Parathyroid adenoma (tissue), 2 donors: ENCODE measurements around the gene NCKAP5.

Experiments used
- H2AFZ ChIP-seq: fragments of 300-600 bp; sonication (generic); one replicate; pipeline ENCODE4 v1.7.0; 2017; ENCODE audit warnings: antibody characterized with exemption, mild to moderate bottlenecking
- H3K27ac ChIP-seq: fragments of 300-600 bp; sonication (generic); one replicate; pipeline ENCODE4 v1.7.0; 2017
- H3K27me3 ChIP-seq: fragments of 300-600 bp; sonication (generic); one replicate; pipeline ENCODE4 v1.7.0; 2017; ENCODE audit warnings: low read length; ENCODE audit not compliant: control insufficient read depth, insufficient read depth
- H3K36me3 ChIP-seq: fragments of 300-600 bp; sonication (generic); one replicate; pipeline ENCODE4 v1.7.0; 2017; ENCODE audit warnings: low read length; ENCODE audit not compliant: control insufficient read depth, insufficient read depth
- H3K4me1 ChIP-seq: fragments of 300-600 bp; sonication (generic); one replicate; pipeline ENCODE4 v1.7.0; 2017; ENCODE audit warnings: control low read depth
- H3K4me2 ChIP-seq: fragments of 300-600 bp; sonication (generic); one replicate; pipeline ENCODE4 v1.7.0; 2017; ENCODE audit warnings: low read length
- H3K4me3 ChIP-seq: fragments of 300-600 bp; sonication (generic); one replicate; pipeline ENCODE4 v1.7.0; 2017; ENCODE audit warnings: low read depth, low read length
- H3K79me2 ChIP-seq: fragments of 300-600 bp; sonication (generic); one replicate; pipeline ENCODE4 v1.7.0; 2017; ENCODE audit warnings: control low read depth
- H3K9ac ChIP-seq: fragments of 300-600 bp; sonication (generic); one replicate; pipeline ENCODE4 v1.7.0; 2017; ENCODE audit warnings: mild to moderate bottlenecking
- H3K9me3 ChIP-seq: fragments of 300-600 bp; sonication (generic); one replicate; pipeline ENCODE4 v1.7.0; 2017; ENCODE audit warnings: low read length; ENCODE audit not compliant: control insufficient read depth
- CTCF ChIP-seq: fragments of 300-600 bp; sonication (generic); IDR thresholded peaks from one replicate; pipeline ENCODE4 v1.7.0; 2017; ENCODE audit warnings: antibody characterized with exemption, mild to moderate bottlenecking
- donor health status: primary hyperparathyroidism.

The NCKAP5 gene

DNA sequence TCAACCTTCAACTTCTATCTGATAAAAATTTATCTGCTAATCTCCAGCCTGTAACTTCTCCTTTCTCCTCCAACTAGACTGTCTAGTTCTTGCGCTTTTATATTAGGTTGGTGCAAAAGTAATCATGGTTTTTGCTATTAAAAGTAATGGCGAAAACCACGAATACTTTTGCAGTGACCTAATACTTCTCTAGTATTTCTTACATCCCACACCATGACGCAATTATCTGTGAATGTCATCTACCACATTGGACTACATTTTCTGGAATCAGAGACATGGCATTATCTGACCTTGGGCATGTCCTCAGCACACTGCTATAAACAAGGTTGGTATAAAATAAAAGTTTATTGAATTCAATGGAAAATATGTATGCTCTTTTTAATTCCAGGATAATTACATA is 528.1 kb downstream of the NCKAP5 start:
- Histone ChIP-seq H3K36me3 (no peaks in the 10 kb centered on the region), H3K9me3 (no peaks in the 10 kb centered on the region), H2AFZ (no peak overlapping the region), H3K4me3 (no peak overlapping the region), H3K27me3 (no peaks in the 10 kb centered on the region), H3K4me1 (no peaks in the 10 kb centered on the region), H3K9ac (no peak overlapping the region), H3K27ac (no peak overlapping the region), H3K4me2 (no peak overlapping the region), H3K79me2 (no peaks in the 10 kb centered on the region)
- no peak for TF ChIP-seq CTCF

DNA sequence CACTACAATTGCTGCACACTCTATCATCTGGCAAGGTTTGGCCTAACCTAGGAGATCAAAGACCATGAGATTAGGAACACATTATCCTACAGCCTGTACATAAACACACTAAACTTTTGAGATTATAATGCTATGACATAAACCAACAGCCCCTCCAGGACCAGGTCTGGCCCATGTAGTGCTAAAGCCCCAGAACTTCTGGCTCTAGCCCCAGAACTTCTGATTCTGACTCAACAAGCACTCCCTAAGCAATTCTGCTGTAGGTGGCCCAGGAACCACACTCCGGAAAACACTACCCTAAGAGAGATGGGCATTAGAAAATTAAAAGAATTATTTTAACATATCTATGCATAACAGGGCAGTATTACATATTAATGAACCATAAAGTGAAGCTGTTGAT is 528.7 kb downstream of the NCKAP5 start:
- TF ChIP-seq CTCF: no peak
- Histone ChIP-seq H3K4me2 (no peak overlapping the region), H3K4me3 (no peak overlapping the region), H3K79me2 (no peaks in the 10 kb centered on the region), H3K9ac (no peak overlapping the region), H3K9me3 (no peaks in the 10 kb centered on the region), H3K36me3 (no peaks in the 10 kb centered on the region), H3K4me1 (no peaks in the 10 kb centered on the region), H2AFZ (no peak overlapping the region), H3K27me3 (no peaks in the 10 kb centered on the region), H3K27ac (no peak overlapping the region)

DNA sequence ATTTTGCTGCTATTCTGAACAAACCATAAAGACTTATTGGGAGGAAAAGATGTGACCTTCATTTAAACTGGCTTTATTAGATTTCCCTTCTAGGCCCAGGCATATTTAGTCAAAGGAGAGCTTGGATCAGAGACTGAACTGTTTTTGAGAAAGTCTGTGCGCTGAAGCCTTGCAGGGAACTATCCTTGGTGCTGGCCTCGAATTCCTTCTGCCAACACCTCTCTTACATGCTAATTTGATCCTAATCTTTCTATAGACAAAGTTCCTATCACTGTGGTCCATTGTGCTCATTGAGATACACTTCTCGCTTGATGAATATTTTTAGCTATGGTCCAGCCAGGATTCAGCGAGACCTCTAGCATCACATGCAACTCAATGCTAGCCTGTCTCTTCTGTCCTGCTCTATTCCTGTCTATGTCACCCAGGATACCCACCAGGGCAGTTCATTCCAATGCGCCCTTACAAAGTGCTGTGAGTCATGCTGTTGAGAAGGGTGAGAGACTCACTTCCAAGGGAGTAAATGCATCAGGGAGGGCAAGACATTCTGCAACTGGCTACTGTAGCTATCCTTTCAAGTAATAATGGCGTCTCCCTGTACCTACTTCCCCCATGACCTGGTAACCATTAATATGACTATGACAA is 541.6 kb downstream of the NCKAP5 start:
- H3K27me3 ChIP-seq: no peaks in the 10 kb centered on the region
- H3K9ac ChIP-seq: no peak overlapping the region
- no peaks in the 10 kb centered on the region for H3K9me3 ChIP-seq
- TF ChIP-seq CTCF: no peak
- no peaks in the 10 kb centered on the region for H3K36me3 ChIP-seq
- H3K4me1 ChIP-seq: no peaks in the 10 kb centered on the region
- no peak overlapping the region for H3K27ac ChIP-seq
- H2AFZ ChIP-seq: no peak overlapping the region
- H3K4me2 ChIP-seq: no peak overlapping the region
- no peaks in the 10 kb centered on the region for H3K79me2 ChIP-seq
- H3K4me3 ChIP-seq: no peak overlapping the region

DNA sequence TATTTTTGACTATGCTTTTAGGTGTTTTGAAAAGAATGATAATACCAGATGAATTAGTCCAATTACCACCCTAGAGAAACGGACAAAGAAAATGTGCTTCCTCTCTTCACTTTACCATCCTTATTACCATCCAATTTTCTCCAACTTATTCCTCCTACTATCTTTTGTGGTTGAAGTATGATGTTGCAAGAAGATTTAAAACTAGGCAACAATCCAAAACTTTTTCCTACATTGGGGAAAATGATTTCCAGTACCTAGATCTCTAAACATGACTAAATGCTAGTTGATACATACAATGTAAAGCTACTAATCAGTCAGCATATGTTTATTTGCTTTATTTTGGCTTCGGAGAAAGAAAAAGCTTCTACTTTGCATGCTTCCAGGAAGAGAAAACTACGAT is 543.3 kb downstream of the NCKAP5 start:
- Histone ChIP-seq H3K9ac (no peak overlapping the region), H3K4me3 (no peak overlapping the region), H3K36me3 (no peaks in the 10 kb centered on the region), H3K9me3 (no peaks in the 10 kb centered on the region), H3K27ac (no peak overlapping the region), H2AFZ (no peak overlapping the region), H3K79me2 (no peaks in the 10 kb centered on the region), H3K4me2 (no peak overlapping the region), H3K4me1 (no peaks in the 10 kb centered on the region), H3K27me3 (no peaks in the 10 kb centered on the region)
- no peak for TF ChIP-seq CTCF
